D721Med (cell line): ENCODE results near the gene ATXN7L2.

Experiments
- DNase-seq: peaks from one replicate; pipeline ENCODE4 v3.0.0; 2011; ENCODE audit warnings: low spot score; ENCODE audit not compliant: insufficient read length
- FAIRE-seq: peaks from 2 replicates; lab custom pipeline; 2011; peaks lifted over from hg19 to GRCh38; lab: Jason Lieb, UNC
- CTCF ChIP-seq: IDR thresholded peaks from 2 replicates; pipeline ENCODE4 v1.5.1; 2012; ENCODE audit warnings: mild to moderate bottlenecking, control low read depth; ENCODE audit not compliant: insufficient read depth; ENCODE audit errors: missing control alignments

ATXN7L2 gene

DNA sequence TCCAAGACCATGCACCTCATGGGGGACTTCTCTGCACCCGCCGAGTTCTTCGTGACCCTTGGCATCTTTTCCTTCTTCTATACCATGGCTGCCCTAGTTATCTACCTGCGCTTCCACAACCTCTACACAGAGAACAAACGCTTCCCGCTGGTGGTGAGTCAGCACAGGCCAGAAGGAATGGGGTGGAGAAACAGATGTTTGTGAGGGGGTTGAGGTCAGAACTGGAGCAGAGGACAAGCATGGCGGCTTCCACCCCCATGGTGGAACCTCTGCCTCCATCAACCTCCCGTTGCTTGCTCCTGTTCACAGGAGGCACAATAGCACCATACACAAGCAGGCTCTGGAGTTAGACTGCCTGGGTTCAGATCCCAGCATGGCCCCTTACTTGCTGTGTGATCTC is 6.9 kb upstream of the ATXN7L2 start:
- no peak for FAIRE-seq
- no peak for TF ChIP-seq CTCF
- DNase-seq = no peak

- no peak for TF ChIP-seq CTCF
- no peak for DNase-seq
- FAIRE-seq = no peak
Observed at GRCh38 chr1:109477821-109478220, 5.9 kb upstream of the ATXN7L2 start.

GRCh38 chr1:109478806-109479205 is 4.9 kb upstream of the ATXN7L2 start:
- DNase-seq (no peak), FAIRE-seq (no peak)
- no peak for TF ChIP-seq CTCF

DNA sequence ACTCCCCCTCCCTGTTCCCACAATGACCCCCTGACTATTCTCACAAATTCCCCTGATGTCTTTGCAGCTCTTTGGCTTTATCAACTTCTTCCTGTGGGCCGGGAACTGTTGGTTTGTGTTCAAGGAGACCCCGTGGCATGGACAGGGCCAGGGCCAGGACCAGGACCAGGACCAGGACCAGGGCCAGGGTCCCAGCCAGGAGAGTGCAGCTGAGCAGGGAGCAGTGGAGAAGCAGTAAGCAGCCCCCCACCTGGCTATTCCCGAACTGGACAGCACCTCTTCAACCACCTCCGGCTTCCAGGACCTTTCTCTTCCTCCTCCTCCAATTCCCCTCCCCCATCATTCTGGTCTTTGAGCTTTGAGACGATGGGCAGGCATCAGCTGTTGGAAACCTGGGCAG is 4.4 kb upstream of the ATXN7L2 start:
- DNase-seq (no peak), FAIRE-seq (no peak)
- no peak for TF ChIP-seq CTCF

DNA sequence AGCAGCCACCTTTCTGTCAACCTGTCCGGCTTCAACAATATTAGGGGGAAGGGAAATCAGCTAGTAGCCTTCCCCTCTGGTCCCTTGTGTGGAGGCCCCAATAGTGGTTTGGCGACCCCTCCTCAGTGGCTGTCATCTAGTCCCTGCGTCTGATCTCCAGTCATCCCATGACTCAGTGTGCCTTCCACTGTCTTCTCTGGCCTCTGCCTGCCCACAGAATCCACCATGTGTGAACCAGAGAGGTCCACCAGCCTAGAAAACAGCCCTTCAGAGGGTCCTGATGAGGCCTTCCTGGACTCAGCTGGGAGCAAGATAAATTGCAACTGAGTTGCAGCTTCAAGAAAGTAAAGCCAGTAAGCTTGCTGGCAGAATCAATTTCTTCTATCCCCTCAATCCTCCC is 3.8 kb upstream of the ATXN7L2 start:
- FAIRE-seq = no peak
- no peak for TF ChIP-seq CTCF
- DNase-seq = no peak

- no peak for DNase-seq
- no peak for FAIRE-seq
- no peak for TF ChIP-seq CTCF
Observed at GRCh38 chr1:109481646-109482045, 2.1 kb upstream of the ATXN7L2 start.

DNA sequence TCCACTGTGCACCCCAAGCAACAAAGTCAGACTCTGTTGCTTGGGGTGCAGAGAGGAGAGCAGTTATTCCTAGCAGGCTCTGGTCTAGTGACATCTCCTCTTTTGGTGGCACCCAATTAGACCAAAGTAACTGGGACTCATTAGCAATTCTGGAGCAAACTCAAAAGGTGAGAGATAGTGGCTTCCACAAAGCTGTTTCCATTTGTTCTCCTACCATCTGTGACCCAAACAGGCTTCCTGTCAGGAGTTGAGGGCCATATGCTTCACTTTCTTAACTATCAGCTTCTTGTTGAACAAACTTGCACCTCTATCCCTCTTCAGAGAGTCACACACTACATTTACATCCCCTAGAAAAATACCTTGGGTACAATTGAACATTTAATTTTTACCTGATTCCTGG is 1.5 kb upstream of the ATXN7L2 start:
- FAIRE-seq (no peak), DNase-seq (no peak)
- TF ChIP-seq CTCF = no peak
